ENCODE measurements around the gene CAT. TPM values are rescaled to one million over a fixed set of nuclear protein-coding genes. Genes with fewer than 3 reads are reported as not detected.
"Not testable (repeated sequence)": the region's sequence is repeated elsewhere in the genome, so short reads cannot be mapped to it uniquely, and the experiment has no call there.

Gene CAT
- total RNA-seq, result 101 TPM

DNA sequence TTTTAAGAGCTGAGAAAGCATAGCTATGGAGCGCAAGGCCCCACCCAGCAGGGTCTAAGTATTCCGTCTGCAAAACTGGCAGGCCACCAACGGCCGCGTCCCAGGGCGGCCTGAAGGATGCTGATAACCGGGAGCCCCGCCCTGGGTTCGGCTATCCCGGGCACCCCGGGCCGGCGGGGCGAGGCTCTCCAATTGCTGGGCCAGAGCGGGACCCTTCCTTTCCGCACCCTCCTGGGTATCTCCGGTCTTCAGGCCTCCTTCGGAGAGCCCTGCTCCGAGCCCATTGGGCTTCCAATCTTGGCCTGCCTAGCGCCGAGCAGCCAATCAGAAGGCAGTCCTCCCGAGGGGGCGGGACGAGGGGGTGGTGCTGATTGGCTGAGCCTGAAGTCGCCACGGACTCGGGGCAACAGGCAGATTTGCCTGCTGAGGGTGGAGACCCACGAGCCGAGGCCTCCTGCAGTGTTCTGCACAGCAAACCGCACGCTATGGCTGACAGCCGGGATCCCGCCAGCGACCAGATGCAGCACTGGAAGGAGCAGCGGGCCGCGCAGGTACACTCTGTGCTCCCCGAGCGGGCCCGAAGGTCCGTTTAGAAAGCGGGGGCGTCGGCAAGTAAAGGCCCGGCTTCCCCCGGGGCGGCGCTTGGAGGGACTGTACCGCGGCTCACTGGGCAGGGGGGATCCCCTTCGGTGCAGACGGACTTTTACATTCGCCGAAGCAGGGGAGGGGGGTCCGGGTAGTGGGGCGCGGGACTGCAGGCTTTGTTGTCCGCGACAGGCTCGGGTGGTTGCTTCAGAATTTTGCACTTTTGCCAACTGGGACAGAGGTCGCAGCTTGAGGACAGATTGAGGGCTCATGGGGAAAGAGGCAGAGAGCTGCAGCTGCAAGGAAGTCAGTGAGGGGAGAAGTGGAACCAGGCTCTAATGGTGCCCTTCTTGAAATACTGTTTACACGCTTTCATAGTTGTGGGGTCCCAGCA, at the start of gene CAT:
TSS of gene CAT (plus strand) at position 406 of the 979 bp plus-strand sequence. CDS start at position 486, 80 bp downstream.
- DNase-seq, result peak; percentile 96

GRCh38 chr11:34394771-34395300, 43.9 kb upstream of the CAT start:
- DNase-seq, result no peak

DNA sequence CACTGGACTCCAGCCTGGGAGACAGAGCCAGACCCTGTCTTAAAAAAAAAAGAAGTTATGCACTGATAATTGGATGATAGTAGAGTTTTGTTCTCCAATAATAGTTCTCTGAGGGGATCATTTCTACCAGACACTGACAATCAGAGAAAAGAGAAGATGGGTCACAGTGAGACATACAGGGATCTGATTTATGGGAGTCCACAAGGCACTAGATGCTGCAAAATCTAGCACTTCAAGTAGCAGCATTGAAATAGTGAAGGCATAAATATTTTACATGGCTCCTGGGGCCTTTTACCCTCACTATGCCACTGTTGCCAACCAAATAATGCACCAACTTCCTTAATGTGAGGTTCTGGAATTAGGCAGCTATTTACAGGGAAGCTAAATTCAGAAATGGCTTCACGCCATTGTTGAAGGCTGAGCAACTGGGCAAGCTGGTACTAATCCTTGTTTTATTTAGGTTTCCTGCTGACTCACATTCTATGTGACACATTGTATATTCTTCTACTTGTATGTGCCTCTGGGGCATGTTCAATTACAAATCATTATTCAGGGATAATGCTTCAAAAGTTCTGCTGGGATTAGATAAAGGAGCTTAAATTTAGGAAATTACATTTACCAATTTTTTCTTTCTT, 42.7 kb upstream of the CAT start:
- DNase-seq, result no peak

- DNase-seq, result no peak
These were observed 41.6 kb upstream of the CAT start for GRCh38 chr11:34397120-34397519.

GRCh38 chr11:34397811-34398210, 40.9 kb upstream of the CAT start:
- DNase-seq, result no peak

GRCh38 chr11:34403431-34403830, 35.3 kb upstream of the CAT start:
- no peak for DNase-seq

DNA sequence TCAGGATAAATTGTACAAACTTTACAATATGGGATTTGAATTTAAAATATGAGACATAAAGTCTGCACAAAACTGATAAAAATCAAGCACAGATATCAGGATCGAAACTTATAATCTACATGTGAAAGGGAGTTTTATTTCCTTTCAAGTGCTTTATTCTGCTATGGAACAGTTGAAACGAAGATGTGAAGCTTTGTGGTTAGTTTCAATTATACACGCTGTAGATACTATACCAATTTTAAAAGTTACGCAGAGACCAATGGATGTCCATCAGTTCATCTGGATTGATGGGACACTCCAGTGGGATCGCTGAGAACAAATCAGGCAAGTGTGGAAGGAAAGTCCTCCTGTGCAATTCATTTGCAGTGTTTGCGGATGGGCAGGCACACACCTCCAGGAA, 34.5 kb upstream of the CAT start:
- no peak for DNase-seq

GRCh38 chr11:34405079-34405858, 33.5 kb upstream of the CAT start:
- no peak for DNase-seq

- no peak for DNase-seq
These were observed 32.3 kb upstream of the CAT start for GRCh38 chr11:34406413-34406812.

DNA sequence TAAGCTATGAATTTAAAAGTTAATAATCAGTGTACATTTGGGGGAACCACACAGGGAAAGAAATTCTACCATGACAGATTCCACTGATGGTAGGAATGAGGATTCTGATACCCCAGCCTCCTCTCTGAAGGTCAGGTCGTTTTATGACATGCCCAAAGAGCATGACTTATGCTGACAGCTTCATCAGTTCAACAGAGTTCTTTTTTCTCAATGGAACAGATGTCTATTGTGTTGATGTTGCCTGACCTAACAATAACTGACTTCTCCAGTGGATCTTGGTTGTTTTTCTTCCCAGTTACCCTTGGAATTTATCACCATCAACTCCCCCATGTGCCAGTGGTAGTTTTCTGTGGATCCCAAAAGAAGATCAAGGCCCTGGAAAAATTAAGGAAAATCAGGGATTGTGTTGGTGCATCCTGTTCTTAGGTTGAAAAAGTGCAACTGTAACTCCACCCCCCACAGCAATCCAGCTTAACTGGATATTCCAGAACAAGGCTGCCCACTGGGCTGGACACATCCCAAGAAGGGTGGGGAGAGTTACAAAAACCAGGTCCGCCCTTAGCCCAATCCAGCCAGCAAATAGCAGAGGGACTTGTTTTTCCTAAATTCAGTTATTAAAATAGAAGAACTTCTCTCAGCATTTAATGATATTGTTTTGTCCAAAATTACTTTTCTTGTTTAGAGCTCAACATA, 31.5 kb upstream of the CAT start:
- no peak for DNase-seq

DNA sequence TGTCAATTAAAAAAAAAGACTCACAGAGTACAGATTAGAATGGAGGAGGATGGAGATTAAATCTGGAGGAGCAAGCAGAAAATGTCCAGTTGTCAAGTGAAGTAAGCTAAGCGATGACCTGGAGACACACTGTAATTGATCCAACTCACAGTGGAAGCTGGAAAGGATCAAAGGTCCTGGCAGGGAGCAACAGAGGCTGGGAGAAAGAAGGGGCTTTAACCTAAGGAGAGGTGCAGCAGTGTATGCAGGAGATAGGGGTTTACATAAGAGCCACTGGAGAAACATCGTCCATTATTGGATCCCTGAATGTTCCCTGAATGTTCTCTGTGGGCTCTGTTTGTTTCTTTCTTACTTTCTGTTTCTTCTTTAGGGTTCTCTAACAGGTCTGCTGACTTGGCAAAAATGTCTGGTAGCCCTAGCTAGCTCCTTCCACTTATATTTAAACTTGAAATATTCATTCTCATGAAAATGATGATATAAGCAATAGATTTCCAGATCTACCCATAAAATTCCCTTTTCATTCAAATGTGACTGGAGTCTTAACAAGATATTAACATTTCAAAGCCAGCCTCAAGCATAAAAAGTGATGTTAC, 30.1 kb upstream of the CAT start:
- DNase-seq, result no peak

DNA sequence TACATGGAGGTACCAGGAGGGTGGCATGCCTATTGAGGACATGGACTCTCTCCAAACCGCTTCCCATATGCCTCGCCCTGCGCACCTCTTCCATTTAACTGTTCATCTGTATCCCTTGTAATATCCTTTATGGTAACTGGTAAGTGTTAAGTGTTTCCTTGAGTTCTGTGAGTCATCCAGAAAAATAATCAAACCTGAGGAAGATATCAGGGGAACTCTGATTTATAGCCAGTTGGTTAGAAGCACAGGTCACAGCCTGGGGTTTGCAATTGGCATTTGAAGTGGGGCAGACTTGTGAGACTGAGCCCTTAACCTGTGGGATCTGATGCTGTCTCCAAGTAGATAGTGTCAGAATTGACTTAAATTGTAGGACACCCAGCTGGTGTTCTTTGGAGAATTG, 27.6 kb upstream of the CAT start:
- no peak for DNase-seq

GRCh38 chr11:34411791-34412190, 26.9 kb upstream of the CAT start:
- DNase-seq, result no peak

DNA sequence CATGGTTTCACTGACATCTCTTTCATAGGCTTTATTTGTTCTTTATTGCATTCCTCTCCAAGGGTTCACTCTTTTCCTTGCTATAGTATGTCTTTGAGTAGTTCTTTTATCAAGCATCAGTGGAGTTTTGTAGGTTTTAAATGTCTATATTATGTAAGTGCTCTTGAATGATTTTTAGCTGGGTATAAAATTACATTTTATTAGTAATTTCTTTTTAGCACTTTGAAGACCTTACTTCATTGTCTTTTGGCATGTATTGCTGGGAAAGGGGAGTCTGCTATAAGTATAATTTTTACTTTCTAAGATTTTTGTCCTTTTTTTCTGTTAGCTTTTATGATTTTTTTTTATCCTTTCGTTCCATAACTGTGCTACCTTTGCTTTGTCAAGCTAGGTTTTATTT, 25.5 kb upstream of the CAT start:
- no peak for DNase-seq

DNA sequence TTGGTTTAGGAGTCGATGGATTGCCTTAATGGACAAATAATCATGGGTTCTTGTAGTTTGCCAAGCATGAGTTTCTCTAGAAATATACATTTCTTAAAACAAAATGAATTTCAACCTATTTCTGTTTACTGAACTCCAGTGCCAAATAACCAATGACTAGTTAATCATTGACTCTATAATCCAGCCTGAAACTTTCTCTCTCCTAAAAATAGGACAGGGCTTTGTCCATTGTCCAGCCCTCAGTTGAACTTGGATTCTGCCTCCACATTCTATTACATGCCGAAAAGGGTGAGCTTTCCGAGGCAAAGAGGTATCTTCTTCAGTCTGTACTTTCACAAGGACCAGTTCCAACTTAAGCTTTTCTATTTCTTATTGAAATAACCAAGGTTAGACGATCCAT, 23.2 kb upstream of the CAT start:
- no peak for DNase-seq

- DNase-seq, result peak; percentile 18
These were observed 22.6 kb upstream of the CAT start for GRCh38 chr11:34416088-34416487.

GRCh38 chr11:34416766-34417165, 22.0 kb upstream of the CAT start:
- DNase-seq, result no peak

- DNase-seq, result no peak
These were observed 21.5 kb upstream of the CAT start for GRCh38 chr11:34417202-34417601.

- DNase-seq, result no peak
These were observed 19.6 kb upstream of the CAT start for GRCh38 chr11:34419158-34419557.

DNA sequence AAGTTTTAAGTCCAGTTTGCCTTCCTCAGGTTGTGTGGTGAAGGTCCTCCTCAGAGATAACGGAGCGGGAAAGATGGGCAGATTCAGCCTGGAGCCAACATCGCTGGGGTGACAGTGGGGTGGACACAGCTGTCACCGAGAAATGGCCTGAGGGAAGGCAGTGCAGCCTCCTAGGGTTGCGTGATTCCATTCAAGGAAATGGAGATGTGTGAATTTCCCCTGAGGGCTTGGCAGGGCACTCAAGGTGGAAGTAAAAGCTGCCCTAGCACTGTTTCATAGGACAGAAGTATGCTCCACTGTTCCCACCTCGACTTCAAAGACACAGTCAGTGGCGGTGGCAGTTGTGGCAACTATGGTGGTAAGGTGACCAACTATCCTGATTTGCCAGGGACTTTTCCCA, 15.4 kb upstream of the CAT start:
- DNase-seq, result no peak

DNA sequence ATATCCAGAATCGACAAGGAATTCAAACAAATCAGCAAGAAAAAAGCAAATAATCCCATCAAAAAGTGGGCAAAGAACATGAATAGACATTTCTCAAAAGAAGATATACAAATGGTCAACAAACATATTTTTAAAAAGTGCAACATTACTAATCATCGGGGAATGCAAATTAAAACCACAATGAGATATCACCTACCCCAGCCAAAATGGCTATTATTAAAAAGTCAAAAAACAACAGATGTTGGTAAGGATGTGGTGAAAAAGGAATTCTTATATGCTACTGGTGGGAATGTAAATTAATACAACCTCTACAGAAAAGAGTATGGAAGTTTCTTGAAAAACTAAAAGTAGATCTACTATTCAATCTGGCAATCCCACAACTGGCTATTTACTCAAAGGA, 13.9 kb upstream of the CAT start:
- not testable (repeated sequence) for DNase-seq

DNA sequence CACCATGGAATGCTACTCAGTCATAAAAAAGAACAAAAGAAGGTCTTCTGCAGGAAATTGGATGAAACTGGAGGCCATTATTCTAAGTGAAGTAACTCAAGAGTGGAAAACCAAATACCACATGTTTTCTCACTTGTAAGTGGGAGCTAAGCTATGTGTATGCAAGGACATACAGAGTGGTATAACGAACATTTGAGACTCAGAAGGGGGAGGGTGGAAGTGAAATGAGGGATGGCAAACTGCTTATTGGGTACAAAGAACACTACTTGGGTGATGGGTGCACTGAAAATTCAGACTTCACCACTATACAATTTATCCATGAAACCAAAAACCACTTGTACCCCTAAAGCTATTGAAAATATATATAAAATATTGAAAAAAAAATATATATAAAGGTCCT, 13.4 kb upstream of the CAT start:
- DNase-seq, result no peak
